ENCODE results near the gene RAPH1.

The RAPH1 gene

GRCh38 chr2:203346612-203347011 lies 188.5 kb downstream of the RAPH1 start:
- no peak for FAIRE-seq
- TF ChIP-seq CTCF (IDR thresholded peaks at IDR 0.05; ENCODE audit: insufficient read depth, missing control alignments) = no peak

GRCh38 chr2:203344667-203345066 lies 190.4 kb downstream of the RAPH1 start:
- FAIRE-seq (no peak), DNase-seq (ENCODE audit: insufficient read length, low spot score) (no peak)
- no peak for TF ChIP-seq CTCF (IDR thresholded peaks at IDR 0.05; ENCODE audit: insufficient read depth, missing control alignments)

More at GRCh38 chr2:203346612-203347011, 188.5 kb downstream of the RAPH1 start:
- DNase-seq (ENCODE audit: insufficient read length, low spot score) = no peak

Measured in D721Med (cell line).